ENCODE results near the gene USP48.
"Not testable (repeated sequence)": the region's sequence is repeated elsewhere in the genome, so short reads cannot be mapped to it uniquely, and the experiment has no call there.

USP48 gene

GRCh38 chr1:21691739-21692138, 91.2 kb downstream of the USP48 start:
- DNase-seq = no peak

- no peak for DNase-seq
Observed at GRCh38 chr1:21689661-21690372, 93.1 kb downstream of the USP48 start.

GRCh38 chr1:21687081-21687529, 95.8 kb downstream of the USP48 start:
- DNase-seq = no peak

DNA sequence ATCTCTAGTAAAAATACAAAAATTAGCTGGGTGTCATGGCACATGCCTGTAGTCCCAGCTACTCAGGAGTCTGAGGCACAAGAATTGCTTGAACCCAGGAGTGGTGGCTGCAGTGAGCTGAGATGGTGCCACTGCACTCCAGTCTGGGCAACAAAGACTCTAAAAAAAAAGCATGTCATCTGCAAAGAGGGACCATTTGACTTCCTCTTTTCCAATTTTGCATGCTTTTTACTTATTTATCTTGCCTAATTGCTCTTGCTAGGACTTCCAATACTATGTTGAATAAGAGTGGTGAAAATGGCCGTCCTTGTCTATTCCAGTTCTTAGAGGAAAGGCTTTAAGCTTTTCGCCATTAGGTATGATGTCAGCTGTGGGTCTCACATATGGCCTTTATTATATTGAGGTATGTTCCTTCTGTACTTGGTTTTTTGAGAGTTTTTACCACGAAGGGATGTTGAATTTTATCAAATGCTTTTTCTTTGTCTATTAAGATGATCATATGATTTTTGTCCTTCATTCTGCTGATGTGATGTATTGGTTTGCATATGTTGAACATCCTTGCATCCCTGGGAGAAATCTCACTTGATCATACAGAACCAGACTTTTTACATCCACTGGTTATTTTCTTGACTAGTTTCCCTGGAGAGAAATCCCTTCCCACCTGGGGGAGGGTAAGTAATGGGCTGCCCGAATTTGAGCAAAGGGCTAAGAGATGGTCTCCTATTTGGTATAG, 96.8 kb downstream of the USP48 start:
- no peak for DNase-seq

GRCh38 chr1:21681426-21681825, 101.5 kb downstream of the USP48 start:
- no peak for DNase-seq

DNA sequence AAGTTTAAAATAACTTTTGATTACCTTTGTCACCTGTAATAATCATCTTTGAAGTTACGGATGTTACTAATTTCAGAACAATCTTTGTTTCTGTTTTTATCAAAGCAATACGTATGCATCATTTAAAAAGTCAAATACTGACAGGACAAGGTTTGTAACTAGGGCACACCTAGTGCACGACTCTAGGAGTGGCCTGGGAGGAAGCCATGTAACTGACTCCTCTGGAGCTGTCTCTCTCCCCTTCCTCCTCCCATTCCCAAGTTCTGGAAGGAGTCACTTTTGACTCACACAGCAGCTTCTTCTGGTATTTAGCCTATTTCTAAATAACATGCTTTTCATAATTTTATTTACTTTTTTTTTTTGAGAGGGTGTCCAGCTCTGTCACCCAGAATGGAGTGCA, 102.0 kb downstream of the USP48 start:
- no peak for DNase-seq

DNA sequence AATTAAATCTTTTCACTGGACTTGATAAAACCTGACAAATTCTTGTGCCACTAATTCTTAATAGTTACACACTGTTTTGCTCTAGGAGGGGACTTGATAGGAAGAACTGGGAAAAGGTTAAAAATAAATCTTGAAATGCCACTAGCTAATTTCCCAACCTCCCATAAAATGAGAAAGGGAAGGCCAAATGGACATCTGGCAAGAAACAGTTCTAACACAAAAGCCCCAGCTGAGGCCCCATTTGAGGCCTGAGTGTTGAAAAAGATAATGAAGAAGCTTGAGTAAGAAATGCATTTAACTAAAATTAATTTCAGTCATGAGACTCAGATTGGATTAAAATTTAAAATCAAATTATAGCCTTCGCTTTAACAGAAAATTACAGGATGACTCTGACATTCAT, 102.6 kb downstream of the USP48 start:
- DNase-seq = no peak

GRCh38 chr1:21677168-21677567, 105.8 kb downstream of the USP48 start:
- DNase-seq = no peak

DNA sequence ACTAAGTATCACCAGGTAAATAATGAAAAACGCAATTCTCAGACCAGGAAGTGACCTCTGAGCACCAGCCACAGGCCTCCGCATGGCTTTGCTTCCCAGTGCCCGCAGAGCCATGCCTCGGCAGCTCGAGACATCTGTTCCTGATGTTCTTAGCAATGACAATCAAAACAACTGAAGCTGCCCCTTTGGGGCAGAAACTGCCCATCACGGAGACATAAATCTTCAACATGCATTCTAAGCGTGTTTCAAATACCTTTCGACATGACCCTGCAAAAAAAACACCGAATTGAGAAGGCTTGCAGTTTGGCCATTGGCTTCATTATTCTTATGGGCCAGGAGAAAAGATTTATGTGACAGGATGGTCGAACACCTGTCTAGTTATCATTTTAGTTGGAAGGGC, 108.0 kb downstream of the USP48 start:
- DNase-seq = no peak

- not testable (repeated sequence) for DNase-seq
Observed at GRCh38 chr1:21673853-21674252, 109.1 kb downstream of the USP48 start.

DNA sequence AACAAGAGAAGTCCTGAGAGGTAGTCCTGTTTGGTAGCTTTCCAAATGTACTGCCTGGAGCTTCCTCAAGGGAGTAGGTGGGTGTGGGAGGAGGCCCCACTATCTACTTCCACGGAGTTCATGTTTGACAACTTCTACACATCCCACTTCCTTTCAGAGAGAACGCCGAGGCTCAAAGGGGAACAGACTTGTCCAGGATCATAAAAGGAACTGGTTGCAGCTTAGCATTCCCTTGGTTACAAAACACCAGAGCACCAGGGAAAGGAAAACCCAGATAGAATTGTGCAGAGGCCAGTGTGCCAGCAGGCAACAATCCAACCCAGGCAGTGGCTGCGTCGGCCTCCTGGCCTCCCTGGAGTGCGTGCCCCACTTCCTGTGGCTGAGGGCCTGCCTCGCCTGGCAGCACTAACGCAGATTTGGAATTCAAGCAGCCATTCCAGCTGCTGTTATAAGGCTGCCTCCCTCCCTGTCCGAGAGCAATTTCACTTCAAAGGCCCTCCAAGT, 109.6 kb downstream of the USP48 start:
- peak; percentile 80 for DNase-seq

DNA sequence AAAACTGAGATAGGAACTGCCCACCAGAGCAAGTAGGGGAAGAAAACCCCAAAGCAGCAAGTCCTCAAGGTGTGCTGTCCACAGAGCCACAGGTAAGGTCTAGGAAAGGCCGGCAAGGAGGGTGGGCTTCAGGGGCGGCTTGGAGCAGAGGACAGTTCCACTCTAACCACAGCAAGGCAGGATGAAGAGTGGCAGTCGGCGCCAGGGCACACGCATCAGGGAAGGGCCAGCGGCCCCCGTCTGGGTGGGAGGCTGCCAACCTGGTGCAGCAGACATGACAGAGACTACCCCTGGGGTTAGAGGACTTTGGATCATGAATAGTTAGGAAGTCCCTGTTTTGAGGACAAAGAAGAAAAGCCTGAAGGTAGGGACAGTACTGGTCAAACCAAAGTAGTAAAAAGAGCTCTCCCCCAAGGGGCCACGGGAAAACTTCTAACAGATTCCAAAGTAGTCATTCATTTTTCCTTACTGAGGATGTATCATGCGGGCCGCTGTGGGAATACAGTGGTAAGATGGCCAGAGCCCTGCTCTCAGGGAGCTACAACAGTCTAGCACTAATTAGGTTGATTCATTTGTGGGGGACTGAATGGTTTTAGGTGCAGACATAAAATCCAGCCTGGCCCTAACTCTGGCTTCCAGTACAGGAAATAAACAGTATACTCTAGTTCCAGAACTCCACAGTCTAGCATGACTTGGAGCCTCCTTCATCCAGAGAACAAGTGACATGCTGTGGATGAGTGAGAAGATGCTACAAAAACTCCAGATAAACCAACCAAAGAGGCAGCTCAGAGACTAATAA, 110.3 kb downstream of the USP48 start:
- DNase-seq = no peak

- DNase-seq = peak; percentile 32
Observed at GRCh38 chr1:21671915-21672314, 111.0 kb downstream of the USP48 start.

DNA sequence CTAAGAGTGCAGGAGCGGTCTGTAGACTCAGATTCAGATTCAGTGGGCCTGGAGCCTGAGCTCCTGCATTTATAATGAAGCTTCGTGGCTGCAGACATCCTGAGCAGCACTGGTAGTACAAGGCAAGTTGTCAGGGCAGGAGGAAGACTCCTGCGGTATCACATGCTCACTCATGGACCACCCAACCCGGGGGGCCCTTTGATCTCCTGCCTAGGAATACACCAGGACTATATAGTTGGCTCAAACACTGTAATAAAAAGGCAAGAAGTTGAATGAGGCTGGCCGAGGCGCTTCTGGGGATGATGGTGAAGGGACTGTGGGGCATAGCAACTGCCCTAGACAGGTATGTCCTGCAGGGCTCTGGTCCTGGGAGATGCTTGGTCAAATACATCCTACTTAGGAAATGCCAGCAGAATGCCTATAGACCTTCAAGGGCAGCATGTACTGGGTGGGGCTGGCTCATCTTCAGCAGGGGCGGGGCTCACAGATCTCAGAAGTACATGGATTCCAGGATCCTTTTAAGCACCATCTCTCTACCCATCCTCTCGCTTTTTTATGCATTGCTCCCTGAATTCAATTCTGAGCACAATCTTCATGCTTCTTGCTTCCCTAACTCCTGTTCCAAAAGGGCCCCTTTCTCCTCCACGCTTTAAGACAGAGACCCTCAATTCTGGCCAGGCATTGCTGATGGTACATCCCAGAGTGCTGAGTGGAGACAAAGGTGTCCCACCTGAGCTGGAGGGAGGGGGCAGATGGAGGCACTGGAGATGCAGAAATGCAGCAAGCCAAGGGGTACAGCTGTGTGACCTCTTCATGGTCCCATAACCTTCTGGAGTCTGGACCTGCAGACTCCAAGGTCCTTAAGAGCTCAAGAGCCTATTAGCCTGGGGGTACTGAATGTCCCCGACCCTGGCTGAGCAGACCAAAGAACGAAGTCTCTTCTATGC, 111.7 kb downstream of the USP48 start:
- DNase-seq = no peak

- no peak for DNase-seq
Observed at GRCh38 chr1:21670059-21670881, 112.7 kb downstream of the USP48 start.

GRCh38 chr1:21669258-21670058, 113.5 kb downstream of the USP48 start, which contains the start of gene RAP1GAP:
TSS of gene RAP1GAP (minus strand) at chr1:21669357. CDS start at chr1:21620032, 49,325 bp downstream.
- DNase-seq = peak; percentile 60

DNA sequence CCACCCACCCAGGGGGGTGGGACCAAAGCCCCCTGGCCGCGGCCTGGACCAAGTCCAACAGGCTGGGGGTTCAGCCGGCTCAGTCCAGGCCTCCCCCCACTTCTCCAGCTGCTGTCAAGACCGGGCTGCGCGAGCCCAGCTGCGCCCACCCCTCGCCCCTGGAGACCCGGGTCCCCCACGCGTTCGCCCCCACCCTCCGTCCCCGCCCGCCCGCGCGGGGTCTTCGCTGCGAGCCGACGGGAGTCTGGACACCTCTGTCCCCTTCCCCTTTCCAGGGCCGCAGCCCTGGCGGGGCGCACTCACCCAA, 114.0 kb downstream of the USP48 start:
- DNase-seq = peak; percentile 32

DNA sequence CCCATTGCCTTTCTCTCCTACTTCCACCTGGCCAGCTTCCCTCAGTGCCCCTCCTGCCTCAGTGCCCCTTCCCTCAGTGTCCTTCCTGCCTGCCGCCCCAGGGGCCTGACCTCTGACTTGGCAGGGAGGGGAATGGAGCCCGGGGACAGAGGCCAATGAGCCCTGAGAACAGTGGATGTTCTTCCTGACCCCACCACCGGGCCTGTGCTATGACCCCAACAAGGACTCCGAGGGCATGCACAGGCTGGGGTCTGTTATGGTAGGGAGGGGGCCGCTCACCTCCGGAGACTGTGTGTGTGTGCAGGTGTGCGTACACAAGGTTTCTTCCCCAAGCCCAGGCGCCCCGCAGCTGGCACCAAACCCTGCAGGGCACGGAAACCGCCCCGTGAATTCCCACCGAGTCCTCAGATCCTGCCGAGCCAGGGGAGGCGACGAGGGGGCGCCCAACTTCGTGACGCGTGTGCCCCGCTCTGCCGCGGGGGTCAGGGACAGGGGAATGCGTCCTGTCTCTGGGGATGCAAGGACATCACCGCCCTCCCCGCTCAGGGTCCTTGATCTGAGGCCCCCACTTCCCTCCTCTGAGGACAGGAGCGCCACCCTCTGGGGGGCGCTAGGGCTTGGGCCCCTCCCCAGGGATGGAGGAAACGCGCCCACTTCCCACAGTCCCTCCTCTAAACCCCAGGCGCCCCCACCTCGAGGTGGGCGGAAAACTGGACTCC, 114.6 kb downstream of the USP48 start:
- DNase-seq = no peak

GRCh38 chr1:21667348-21668231, 115.4 kb downstream of the USP48 start:
- no peak for DNase-seq

Data from femur (tissue), 1 donor.